Ammon's horn (tissue), 1 donor: ENCODE measurements around the gene CALR3.

Source experiments
- DNase-seq: peaks from one replicate; pipeline ENCODE4 v3.0.0-alpha.2; 2016; ENCODE audit warnings: low spot score

Gene CALR3

DNA sequence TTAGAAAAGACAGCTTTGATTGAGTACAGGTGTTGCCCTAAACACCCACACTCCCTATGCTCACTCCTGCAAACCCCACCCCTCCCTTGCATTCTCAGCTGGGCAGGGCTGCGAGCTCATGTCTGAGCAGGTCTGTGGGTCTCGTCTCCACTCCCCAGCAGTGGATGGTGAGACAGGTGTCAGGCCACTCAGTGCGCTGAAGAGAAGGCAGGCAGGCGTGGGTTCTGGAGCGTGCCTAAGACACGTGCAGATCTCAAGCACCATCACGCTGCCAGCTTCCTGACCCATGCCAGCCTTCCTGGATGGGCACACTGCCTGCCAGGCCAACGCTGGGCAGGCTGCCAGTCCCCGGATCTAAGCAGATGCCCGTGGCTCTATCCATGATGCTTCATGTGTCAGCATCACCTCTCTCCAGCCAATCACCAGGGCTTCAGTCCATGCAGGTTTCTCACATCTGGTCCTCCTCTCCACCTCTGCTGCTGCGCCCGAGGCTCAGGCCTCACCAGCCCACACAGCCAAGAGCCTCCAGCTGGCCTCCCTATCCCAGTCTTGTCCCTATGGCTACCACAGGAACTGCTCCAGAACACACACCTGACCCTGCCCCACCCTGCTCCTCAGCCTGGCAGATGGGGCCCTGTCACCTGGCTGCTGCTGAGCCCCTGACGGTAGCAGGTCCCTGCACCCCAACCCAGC lies 66.8 kb downstream of the CALR3 start:
- DNase-seq, result peak; percentile 60
